ENCODE data around the gene PTPN12.
"Not testable (repeated sequence)": the region's sequence is repeated elsewhere in the genome, so short reads cannot be mapped to it uniquely, and the experiment has no call there.

- TF ChIP-seq CTCF, POLR2A (IDR thresholded peaks at IDR 0.05): not testable (repeated sequence)
Measured at GRCh38 chr7:77513002-77513670, 24.0 kb upstream of the PTPN12 start.
